ENCODE results near the gene CACNA1F.
A peak's percentile ranks its signal among the peaks of the same experiment; 100 is the strongest.

CACNA1F gene

GRCh38 chrX:49212209-49212608 is 20.9 kb downstream of the CACNA1F start:
- no peak for TF ChIP-seq CTCF (IDR thresholded peaks at IDR 0.05; ENCODE audit: low read depth, low read length)
- H3K27me3 ChIP-seq (ENCODE audit: insufficient read depth, low read depth, severe bottlenecking), result peaks cover 7% of the 10 kb centered on the region

GRCh38 chrX:49211074-49211473 is 22.1 kb downstream of the CACNA1F start:
- DNase-seq, result no peak
- H3K9me3 ChIP-seq (ENCODE audit: severe bottlenecking), result no peaks in the 10 kb centered on the region
- peaks cover 7% of the 10 kb centered on the region for H3K27me3 ChIP-seq (ENCODE audit: insufficient read depth, low read depth, severe bottlenecking)
- H3K4me3 ChIP-seq (ENCODE audit: low read depth, low read length), result no peak overlapping the region
- TF ChIP-seq CTCF (IDR thresholded peaks at IDR 0.05; ENCODE audit: low read depth, low read length), result no peak
- H3K36me3 ChIP-seq, result peaks cover 46% of the 10 kb centered on the region
- H3K27ac ChIP-seq, result no peak overlapping the region

More at GRCh38 chrX:49212209-49212608, 20.9 kb downstream of the CACNA1F start:
- DNase-seq, result no peak
- no peak overlapping the region for H3K27ac ChIP-seq
- H3K36me3 ChIP-seq, result peaks cover 48% of the 10 kb centered on the region
- no peak overlapping the region for H3K4me3 ChIP-seq (ENCODE audit: low read depth, low read length)
- no peaks in the 10 kb centered on the region for H3K9me3 ChIP-seq (ENCODE audit: severe bottlenecking)

- no peaks in the 10 kb centered on the region for H3K9me3 ChIP-seq (ENCODE audit: severe bottlenecking)
- no peak for TF ChIP-seq CTCF (IDR thresholded peaks at IDR 0.05; ENCODE audit: low read depth, low read length)
- no peak for DNase-seq
- no peak overlapping the region for H3K27ac ChIP-seq
- H3K27me3 ChIP-seq (ENCODE audit: insufficient read depth, low read depth, severe bottlenecking), result peaks cover 7% of the 10 kb centered on the region
- H3K36me3 ChIP-seq, result peaks cover 46% of the 10 kb centered on the region
- no peak overlapping the region for H3K4me3 ChIP-seq (ENCODE audit: low read depth, low read length)
Measured at GRCh38 chrX:49210406-49210805, 22.7 kb downstream of the CACNA1F start.

- no peaks in the 10 kb centered on the region for H3K9me3 ChIP-seq (ENCODE audit: severe bottlenecking)
- no peak overlapping the region for H3K4me3 ChIP-seq (ENCODE audit: low read depth, low read length)
- DNase-seq, result peak; percentile 41
- H3K27ac ChIP-seq, result no peak overlapping the region
- no peak for TF ChIP-seq CTCF (IDR thresholded peaks at IDR 0.05; ENCODE audit: low read depth, low read length)
- peaks cover 39% of the 10 kb centered on the region for H3K36me3 ChIP-seq
- peaks cover 7% of the 10 kb centered on the region for H3K27me3 ChIP-seq (ENCODE audit: insufficient read depth, low read depth, severe bottlenecking)
Measured at GRCh38 chrX:49209434-49210251, 23.5 kb downstream of the CACNA1F start.

- Histone ChIP-seq H3K27me3 (ENCODE audit: insufficient read depth, low read depth, severe bottlenecking) (peaks cover 7% of the 10 kb centered on the region), H3K36me3 (peaks cover 31% of the 10 kb centered on the region), H3K9me3 (ENCODE audit: severe bottlenecking) (no peaks in the 10 kb centered on the region), H3K27ac (no peak overlapping the region), H3K4me3 (ENCODE audit: low read depth, low read length) (no peak overlapping the region)
- no peak for TF ChIP-seq CTCF (IDR thresholded peaks at IDR 0.05; ENCODE audit: low read depth, low read length)
- DNase-seq, result no peak
Measured at GRCh38 chrX:49208399-49208798, 24.7 kb downstream of the CACNA1F start.

Data from WERI-Rb-1 (cell line).